Hepatocyte (in vitro differentiated cells): ENCODE data around the gene PPFIBP2. TPM values are rescaled to one million over a fixed set of nuclear protein-coding genes. Genes with fewer than 3 reads are reported as not detected.

Experiments used
- DNase-seq: peaks from one replicate; pipeline ENCODE4 v3.0.0-alpha.2; 2016; ENCODE audit warnings: low spot score
- H2AFZ ChIP-seq: fragments of 200-600 bp; sonication (generic); 2 replicates; pipeline ENCODE4 v1.6.0; 2016; ENCODE audit warnings: antibody characterized with exemption, mild to moderate bottlenecking
- H3K27ac ChIP-seq: fragments of 200-600 bp; sonication (generic); 2 replicates; pipeline ENCODE4 v1.5.1; 2016; ENCODE audit warnings: mild to moderate bottlenecking
- H3K27me3 ChIP-seq: fragments of 200-600 bp; sonication (generic); 2 replicates; pipeline ENCODE4 v1.6.1; 2016
- H3K36me3 ChIP-seq: fragments of 200-600 bp; sonication (generic); replicated peaks from 2 replicates; pipeline ENCODE4 v1.5.1; 2016; ENCODE audit warnings: low read depth; ENCODE audit not compliant: insufficient read depth
- H3K4me1 ChIP-seq: fragments of 200-600 bp; sonication (generic); 2 replicates; pipeline ENCODE4 v1.5.1; 2016; ENCODE audit warnings: mild to moderate bottlenecking, moderate library complexity; ENCODE audit not compliant: insufficient read depth
- H3K4me2 ChIP-seq: fragments of 200-600 bp; sonication (generic); 2 replicates; pipeline ENCODE4 v1.6.0; 2016
- H3K4me3 ChIP-seq: fragments of 200-600 bp; sonication (generic); 2 replicates; pipeline ENCODE4 v1.5.1; 2016; ENCODE audit warnings: mild to moderate bottlenecking
- H3K79me2 ChIP-seq: fragments of 200-600 bp; sonication (generic); 2 replicates; pipeline ENCODE4 v1.6.0; 2017; ENCODE audit warnings: mild to moderate bottlenecking
- H3K9me2 ChIP-seq: fragments of 200-600 bp; sonication (generic); replicated peaks from 2 replicates; pipeline ENCODE4 v1.6.0; 2017; ENCODE audit warnings: mild to moderate bottlenecking; ENCODE audit not compliant: insufficient read depth
- H3K9me3 ChIP-seq: fragments of 200-600 bp; sonication (generic); 2 replicates; pipeline ENCODE4 v1.5.1; 2016; ENCODE audit warnings: low read depth, mild to moderate bottlenecking
- H4K20me1 ChIP-seq: fragments of 200-600 bp; sonication (generic); 2 replicates; pipeline ENCODE4 v1.6.0; 2016; ENCODE audit warnings: mild to moderate bottlenecking; ENCODE audit not compliant: insufficient read depth, poor library complexity, severe bottlenecking
- CTCF ChIP-seq: fragments of 200-600 bp; sonication (generic); IDR thresholded peaks from 2 replicates; pipeline ENCODE4 v1.5.1; 2016; ENCODE audit warnings: antibody characterized with exemption, mild to moderate bottlenecking; ENCODE audit not compliant: poor library complexity
- EZH2 ChIP-seq: fragments of 200-600 bp; sonication (generic); IDR thresholded peaks from 2 replicates; pipeline ENCODE4 v1.6.1; 2016; ENCODE audit warnings: antibody characterized with exemption, mild to moderate bottlenecking, borderline replicate concordance
- EZH2phosphoT487 ChIP-seq: fragments of 200-600 bp; sonication (generic); IDR thresholded peaks from one replicate; pipeline ENCODE4 v1.6.1; 2018; ENCODE audit warnings: antibody characterized with exemption, mild to moderate bottlenecking, low read depth, moderate library complexity; ENCODE audit not compliant: unreplicated experiment, severe bottlenecking
- WGBS: methylation state at CpG from one replicate; pipeline ENCODE4 v1.1.6; 2016; ENCODE audit warnings: low lambda C conversion rate; ENCODE audit errors: missing lambda C conversion rate; 5-methylcytosine and 5-hydroxymethylcytosine counted together
- polyA plus RNA-seq: library from polyadenylated mRNA; unstranded; fragments of >200 nt; fragmentation: Nextera tagmentation; extraction: Ambion mirVana; gene quantifications from 2 replicates; pipeline ENCODE4 v1.2.1, GENCODE V29; 2016
- total RNA-seq: library from RNA; depleted of rRNA; stranded (reverse); fragments of >200 nt; gene quantifications from 2 replicates; pipeline ENCODE4 v1.2.3, GENCODE V29; 2014

Gene PPFIBP2
- total and polyA plus RNA-seq, 2 experiments from 2014 or later: 33.9 to 55.8 TPM

- Histone ChIP-seq H3K4me3 (no peak overlapping the region), H3K27ac (no peak overlapping the region), H4K20me1 (no peaks in the 10 kb centered on the region), H3K36me3 (no peaks in the 10 kb centered on the region), H3K79me2 (no peaks in the 10 kb centered on the region), H3K9me3 (no peaks in the 10 kb centered on the region), H3K27me3 (no peaks in the 10 kb centered on the region), H3K4me1 (peaks cover 7% of the 10 kb centered on the region), H3K4me2 (no peak overlapping the region), H2AFZ (no peak overlapping the region), H3K9me2 (no peaks in the 10 kb centered on the region)
- no peak for DNase-seq
- 84% methylated on average over 4 of the region's 4 CpGs for WGBS
- TF ChIP-seq EZH2 (no peak), CTCF (no peak), EZH2phosphoT487 (no peak)
Observed at GRCh38 chr11:7501894-7502293, 11.9 kb upstream of the PPFIBP2 start.

- H3K79me2 ChIP-seq: no peaks in the 10 kb centered on the region
- H3K27ac ChIP-seq: no peak overlapping the region
- H4K20me1 ChIP-seq: no peaks in the 10 kb centered on the region
- no peak overlapping the region for H3K4me3 ChIP-seq
- WGBS: 99% methylated on average over 3 of the region's 3 CpGs
- no peaks in the 10 kb centered on the region for H3K36me3 ChIP-seq
- H3K27me3 ChIP-seq: no peaks in the 10 kb centered on the region
- no peak for DNase-seq
- TF ChIP-seq EZH2phosphoT487 (no peak), CTCF (no peak), EZH2 (no peak)
- H3K4me1 ChIP-seq: peaks cover 19% of the 10 kb centered on the region
- no peak overlapping the region for H3K4me2 ChIP-seq
- H2AFZ ChIP-seq: no peak overlapping the region
- H3K9me3 ChIP-seq: no peaks in the 10 kb centered on the region
- H3K9me2 ChIP-seq: no peaks in the 10 kb centered on the region
Observed at GRCh38 chr11:7506243-7506642, 7.6 kb upstream of the PPFIBP2 start.

GRCh38 chr11:7508087-7508486 is 5.7 kb upstream of the PPFIBP2 start:
- no peaks in the 10 kb centered on the region for H3K27me3 ChIP-seq
- 65% methylated on average over 3 of the region's 3 CpGs for WGBS
- no peak overlapping the region for H3K4me3 ChIP-seq
- H2AFZ ChIP-seq: no peak overlapping the region
- no peaks in the 10 kb centered on the region for H3K9me3 ChIP-seq
- H3K4me1 ChIP-seq: peaks cover 31% of the 10 kb centered on the region
- H3K79me2 ChIP-seq: no peaks in the 10 kb centered on the region
- H3K27ac ChIP-seq: no peak overlapping the region
- no peaks in the 10 kb centered on the region for H4K20me1 ChIP-seq
- no peak overlapping the region for H3K4me2 ChIP-seq
- no peaks in the 10 kb centered on the region for H3K36me3 ChIP-seq
- TF ChIP-seq CTCF (no peak), EZH2phosphoT487 (no peak), EZH2 (no peak)
- H3K9me2 ChIP-seq: no peaks in the 10 kb centered on the region
- no peak for DNase-seq

GRCh38 chr11:7509966-7510365 is 3.8 kb upstream of the PPFIBP2 start:
- Histone ChIP-seq H3K9me3 (no peaks in the 10 kb centered on the region), H3K27me3 (no peaks in the 10 kb centered on the region), H2AFZ (no peak overlapping the region), H4K20me1 (no peaks in the 10 kb centered on the region), H3K79me2 (peaks cover 9% of the 10 kb centered on the region), H3K36me3 (no peaks in the 10 kb centered on the region), H3K4me2 (no peak overlapping the region), H3K4me1 (peaks cover 36% of the 10 kb centered on the region), H3K27ac (no peak overlapping the region), H3K9me2 (no peaks in the 10 kb centered on the region), H3K4me3 (no peak overlapping the region)
- TF ChIP-seq EZH2: no peak
- no peak for TF ChIP-seq EZH2phosphoT487
- TF ChIP-seq CTCF: no peak
- WGBS: 72% methylated on average over 2 of the region's 2 CpGs
- DNase-seq: no peak
